Measurements from ENCODE around the gene PPL.

- no peak for TF ChIP-seq CTCF (conservative IDR thresholded peaks at IDR 0.05 in 1 of 2, IDR thresholded peaks at IDR 0.05 in 1 of 2; ENCODE audit: extremely low read depth in 1 of 2, insufficient read depth in 1 of 2, low read depth in 1 of 2, low read length in 2 of 2)
- TF ChIP-seq EZH2 (IDR thresholded peaks at IDR 0.05; ENCODE audit: borderline replicate concordance, low read length) = no peak
Observed at GRCh38 chr16:4855371-4855770, 81.6 kb downstream of the PPL start.
